Endothelial cell of umbilical vein (primary cell): Measurements from ENCODE around the gene KIF1B. TPM values are rescaled to one million over a fixed set of nuclear protein-coding genes. Genes with fewer than 3 reads are reported as not detected.
"Not testable (repeated sequence)": the region's sequence is repeated elsewhere in the genome, so short reads cannot be mapped to it uniquely, and the experiment has no call there.

Experiments used
- BruUV-seq: library from RNA; stranded (reverse); fragments of 400-500 nt; replicated peaks from 2 replicates; lab custom pipeline; 2021; lab: Mats Ljungman, UMichigan
- CTCF ChIA-PET: fragments of 300-600, 350-600 bp; sonication (Branson Sonifier 250); formaldehyde crosslinking; loops from one replicate; lab custom pipeline; 2021; ENCODE audit warnings: antibody characterized with exemption, inconsistent platforms; lab: Charles Lee
- POLR2A ChIA-PET: fragments of 300-600, 350-600 bp; sonication (Branson Sonifier 250); formaldehyde crosslinking; loops from one replicate; lab custom pipeline; 2021; ENCODE audit warnings: antibody characterized with exemption, inconsistent platforms; lab: Charles Lee
- DNase-seq: peaks from one replicate; pipeline ENCODE4 v3.0.0-alpha.2; 2011; ENCODE audit warnings: low read depth, low spot score
- FAIRE-seq: peaks from 2 replicates; lab custom pipeline; 2011; peaks lifted over from hg19 to GRCh38; lab: Jason Lieb, UNC
- H2AFZ ChIP-seq: 2 replicates; pipeline ENCODE4 v1.6.0; 2012; ENCODE audit warnings: low read depth, low read length, control low read depth, inconsistent platforms
- H3K27ac ChIP-seq: 2 replicates; pipeline ENCODE4 v1.5.1; 2011; ENCODE audit warnings: low read depth, mild to moderate bottlenecking, control low read depth, low read length, moderate library complexity; ENCODE audit not compliant: insufficient read depth
- H3K27me3 ChIP-seq, 2 experiments: 2 replicates each; pipeline versions ENCODE4 v1.6.0 to v1.6.1; 2011; ENCODE audit warnings: low read length in 2 of 2, mixed read lengths in 1 of 2; ENCODE audit not compliant: control insufficient read depth in 2 of 2, insufficient read depth in 2 of 2
- H3K36me3 ChIP-seq, 2 experiments: 2 replicates in 1 of 2; 3 replicates in 1 of 2; pipeline ENCODE4 v1.5.1; 2011; ENCODE audit warnings: low read length in 2 of 2, mild to moderate bottlenecking in 1 of 2, moderate library complexity in 1 of 2; ENCODE audit not compliant: control insufficient read depth in 2 of 2, insufficient read depth in 2 of 2; ENCODE audit errors: extremely low read depth in 1 of 2
- H3K4me1 ChIP-seq: 3 replicates; pipeline ENCODE4 v1.5.1; 2011; ENCODE audit warnings: mild to moderate bottlenecking, low read length; ENCODE audit not compliant: control insufficient read depth, insufficient read depth; ENCODE audit errors: extremely low read depth
- H3K4me2 ChIP-seq: 2 replicates; pipeline ENCODE4 v1.6.1; 2011; ENCODE audit warnings: low read length, control low read depth, mixed read lengths; ENCODE audit not compliant: insufficient read depth
- H3K4me3 ChIP-seq, 3 experiments: fragments of 200-600 bp in 1 of 3; sonication (generic), shearing (Covaris generic) in 1 of 3; replicated peaks in 1 of 3; 2 replicates each; pipeline ENCODE4 v1.5.1; 2011 to 2016; ENCODE audit warnings: control low read depth in 3 of 3, low read length in 3 of 3, mild to moderate bottlenecking in 2 of 3, inconsistent platforms in 1 of 3, low read depth in 1 of 3, moderate library complexity in 1 of 3; ENCODE audit not compliant: insufficient read depth in 1 of 3
- H3K79me2 ChIP-seq: 2 replicates; pipeline ENCODE4 v1.6.0; 2012; ENCODE audit warnings: low read length, inconsistent platforms; ENCODE audit not compliant: control insufficient read depth, insufficient read depth
- H3K9ac ChIP-seq: replicated peaks from 2 replicates; pipeline ENCODE3; 2011; ENCODE audit warnings: low read length, control low read depth; ENCODE audit not compliant: insufficient read depth; ENCODE audit errors: extremely low read depth
- H3K9me1 ChIP-seq: replicated peaks from 3 replicates; pipeline ENCODE4 v1.6.0; 2011; ENCODE audit warnings: mild to moderate bottlenecking, low read length; ENCODE audit not compliant: control insufficient read depth, insufficient read depth; ENCODE audit errors: extremely low read depth
- H3K9me3 ChIP-seq: replicated peaks from 2 replicates; pipeline ENCODE4 v1.5.1; 2012; ENCODE audit warnings: low read length, inconsistent platforms; ENCODE audit not compliant: control insufficient read depth, insufficient read depth
- H4K20me1 ChIP-seq: replicated peaks from 2 replicates; pipeline ENCODE3; 2011; ENCODE audit warnings: mild to moderate bottlenecking, low read length; ENCODE audit not compliant: control insufficient read depth, insufficient read depth; ENCODE audit errors: extremely low read depth
- EZH2 ChIP-seq: IDR thresholded peaks from 2 replicates; pipeline ENCODE4 v1.6.1; 2012; ENCODE audit warnings: borderline replicate concordance, low read depth, mild to moderate bottlenecking, moderate library complexity, low read length, inconsistent platforms; ENCODE audit not compliant: severe bottlenecking
- GATA2 ChIP-seq: IDR thresholded peaks from 2 replicates; pipeline ENCODE4 v1.7.0; 2011; ENCODE audit warnings: low read depth, mild to moderate bottlenecking, moderate library complexity, mixed read lengths, low read length; ENCODE audit not compliant: insufficient read length, insufficient read depth
- JUN ChIP-seq: IDR thresholded peaks from 2 replicates; pipeline ENCODE4 v1.6.1; 2011; ENCODE audit warnings: borderline replicate concordance, low read depth; ENCODE audit not compliant: insufficient read length, insufficient read depth
- MYC ChIP-seq: IDR thresholded peaks from one replicate; pipeline ENCODE4 v1.6.1; 2011; ENCODE audit warnings: mild to moderate bottlenecking, low read depth, low read length
- POLR2AphosphoS5 ChIP-seq: IDR thresholded peaks from 2 replicates; pipeline ENCODE4 v1.6.1; 2012; ENCODE audit warnings: low read depth, mild to moderate bottlenecking, control low read depth, low read length, moderate library complexity; ENCODE audit not compliant: insufficient read depth
- dilution Hi-C: fragments of 300-500 bp; cut with MboI; formaldehyde crosslinking; loops from one replicate; pipeline ENCODE4 v1.15.0; 2019; ENCODE audit warnings: low sequenced_read_pairs; ENCODE audit not compliant: extremely low pct_ligation_motif_present
- intact Hi-C: fragments of 100-400 bp; cut with micrococcal nuclease; formaldehyde crosslinking; loops from one replicate; pipeline ENCODE4 v1.10.0; 2022
- polyA plus RNA-seq, 4 experiments: library from polyadenylated mRNA; depleted of rRNA in 3 of 4; stranded (reverse) in 3 of 4; unstranded in 1 of 4; fragments of >200 nt; gene quantifications; 2 replicates each; pipeline versions ENCODE4 v1.2.1 to v1.2.3, GENCODE V29; 2011 to 2012; ENCODE audit warnings: missing spikeins in 1 of 4
- total RNA-seq: library from RNA; stranded (reverse); gene quantifications from 2 replicates; pipeline ENCODE4 v1.2.3, GENCODE V29; 2021
- TF ChIP-seq, protein P1 (sequence below): IDR thresholded peaks from 2 replicates; pipeline ENCODE4 v1.6.1; 2011; ENCODE audit not compliant: insufficient read depth, insufficient read length

The KIF1B gene
- total and polyA plus RNA-seq, 2 donors (not counting 3 experiments of a cell fraction or from before 2014, with no cell fraction given): 14.8 to 58.6 TPM

- no peak overlapping the region for H3K9ac ChIP-seq
- ChIA-PET CTCF (no interaction called here), POLR2A (no interaction called here)
- H3K4me1 ChIP-seq: peaks cover 17% of the 10 kb centered on the region
- H3K9me1 ChIP-seq: no peaks in the 10 kb centered on the region
- TF ChIP-seq MYC (no peak), POLR2AphosphoS5 (no peak), EZH2 (no peak), GATA2 (no peak), JUN (no peak)
- TF ChIP-seq, protein P1, sequence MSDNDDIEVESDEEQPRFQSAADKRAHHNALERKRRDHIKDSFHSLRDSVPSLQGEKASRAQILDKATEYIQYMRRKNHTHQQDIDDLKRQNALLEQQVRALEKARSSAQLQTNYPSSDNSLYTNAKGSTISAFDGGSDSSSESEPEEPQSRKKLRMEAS: no peak
- DNase-seq: no peak
- no peak overlapping the region for H3K4me2 ChIP-seq
- no peaks in the 10 kb centered on the region for H3K27me3 ChIP-seq
- dilution Hi-C loops (no loop called here), intact Hi-C loops (no loop called here)
- H3K36me3 ChIP-seq: no peaks in the 10 kb centered on the region
- H3K4me3 ChIP-seq: no peak overlapping the region
- no peak overlapping the region for H2AFZ ChIP-seq
- BruUV-seq: no TSS peak
- H3K9me3 ChIP-seq: no peaks in the 10 kb centered on the region
- H3K79me2 ChIP-seq: peaks cover 90% of the 10 kb centered on the region
- FAIRE-seq: no peak
- no peak overlapping the region for H3K27ac ChIP-seq
- peaks cover 6% of the 10 kb centered on the region for H4K20me1 ChIP-seq
Observed at GRCh38 chr1:10220200-10220599, 9.8 kb downstream of the KIF1B start.

- H2AFZ ChIP-seq, DNase-seq, H3K27ac ChIP-seq, H3K9ac ChIP-seq, H4K20me1 ChIP-seq, H3K4me3 ChIP-seq, POLR2A ChIA-PET, H3K9me1 ChIP-seq, intact Hi-C loops, dilution Hi-C loops, H3K36me3 ChIP-seq, BruUV-seq, H3K9me3 ChIP-seq, FAIRE-seq, H3K4me2 ChIP-seq, H3K27me3 ChIP-seq: not testable (repeated sequence)
- CTCF ChIA-PET: interaction anchor here (0.9 kb wide), 1 partner anchor 46 kb away, joined by 3 read pairs; no protein-coding TSS in a partner anchor
- Histone ChIP-seq H3K79me2 (peaks cover 90% of the 10 kb centered on the region), H3K4me1 (peaks cover 17% of the 10 kb centered on the region)
Observed at GRCh38 chr1:10220657-10221056, 10.3 kb downstream of the KIF1B start.
